Mesendoderm (in vitro differentiated cells): Measurements from ENCODE around the gene PIP5K1B.

Experiments
- DNase-seq: peaks from one replicate; pipeline ENCODE4 v3.0.0; 2013
- H2AK5ac ChIP-seq: 2 replicates; pipeline ENCODE4 v1.6.1; 2013; ENCODE audit warnings: low read length, inconsistent platforms
- H2BK120ac ChIP-seq: 2 replicates; pipeline ENCODE4 v1.6.1; 2013; ENCODE audit warnings: low read depth, mild to moderate bottlenecking, low read length, moderate library complexity, mixed read lengths
- H2BK15ac ChIP-seq: replicated peaks from 2 replicates; pipeline ENCODE4 v1.6.1; 2013; ENCODE audit warnings: low read depth, mild to moderate bottlenecking, moderate library complexity
- H2BK5ac ChIP-seq: 2 replicates; pipeline ENCODE4 v1.6.1; 2013; ENCODE audit warnings: low read length, inconsistent platforms
- H3K18ac ChIP-seq: 2 replicates; pipeline ENCODE4 v1.6.1; 2013; ENCODE audit warnings: mild to moderate bottlenecking, low read length, mixed read lengths
- H3K23ac ChIP-seq: one replicate; pipeline ENCODE4 v1.6.1; 2013; ENCODE audit warnings: low read length
- H3K27ac ChIP-seq: 2 replicates; pipeline ENCODE4 v1.5.1; 2013; ENCODE audit warnings: low read depth, mild to moderate bottlenecking, inconsistent platforms, low read length, moderate library complexity
- H3K27me3 ChIP-seq: 2 replicates; pipeline ENCODE4 v1.6.1; 2013; ENCODE audit warnings: low read length, control low read depth, mild to moderate bottlenecking, inconsistent platforms; ENCODE audit not compliant: insufficient read depth, poor library complexity
- H3K36me3 ChIP-seq: 2 replicates; pipeline ENCODE4 v1.6.1; 2013; ENCODE audit warnings: low read length, inconsistent platforms; ENCODE audit not compliant: control insufficient read depth, insufficient read depth
- H3K4ac ChIP-seq: one replicate; pipeline ENCODE4 v1.6.1; 2013; ENCODE audit warnings: low read depth, mild to moderate bottlenecking, low read length, moderate library complexity
- H3K4me1 ChIP-seq: 2 replicates; pipeline ENCODE4 v1.6.1; 2013; ENCODE audit warnings: low read depth, low read length, inconsistent platforms; ENCODE audit not compliant: control insufficient read depth
- H3K4me2 ChIP-seq: 2 replicates; pipeline ENCODE4 v1.6.1; 2013; ENCODE audit warnings: low read length
- H3K4me3 ChIP-seq: 2 replicates; pipeline ENCODE4 v1.5.1; 2013; ENCODE audit warnings: mild to moderate bottlenecking, low read length
- H3K56ac ChIP-seq: one replicate; pipeline ENCODE4 v1.6.1; 2013; ENCODE audit warnings: low read length
- H3K79me1 ChIP-seq: 2 replicates; pipeline ENCODE4 v1.6.1; 2013; ENCODE audit warnings: low read length, inconsistent platforms
- H3K79me2 ChIP-seq: 2 replicates; pipeline ENCODE4 v1.6.1; 2013; ENCODE audit warnings: mild to moderate bottlenecking, low read length; ENCODE audit not compliant: control insufficient read depth, insufficient read depth
- H3K9ac ChIP-seq: 2 replicates; pipeline ENCODE4 v1.6.1; 2013; ENCODE audit warnings: low read length, inconsistent platforms
- H4K5ac ChIP-seq: one replicate; pipeline ENCODE4 v1.6.1; 2013; ENCODE audit warnings: low read length
- H4K8ac ChIP-seq: one replicate; pipeline ENCODE4 v1.6.1; 2013; ENCODE audit warnings: low read depth, mild to moderate bottlenecking, control low read depth, low read length, moderate library complexity
- WGBS: extraction: QIAGEN DNeasy Blood & Tissue Kit; methylation state at CpG from one replicate; pipeline ENCODE4 v1.1.7; 2013; ENCODE audit warnings: low lambda C conversion rate, missing lambda C conversion rate; ENCODE audit not compliant: insufficient coverage; ENCODE audit errors: extremely low coverage; 5-methylcytosine and 5-hydroxymethylcytosine counted together

Gene PIP5K1B

GRCh38 chr9:68819065-68819464, 114.0 kb downstream of the PIP5K1B start:
- H2AK5ac ChIP-seq = no peak overlapping the region
- no peak overlapping the region for H3K4me2 ChIP-seq
- H3K79me1 ChIP-seq = no peaks in the 10 kb centered on the region

GRCh38 chr9:68821911-68822310, 116.9 kb downstream of the PIP5K1B start:
- Histone ChIP-seq H3K79me1 (no peaks in the 10 kb centered on the region), H2AK5ac (no peak overlapping the region), H3K4ac (no peak overlapping the region), H3K79me2 (no peaks in the 10 kb centered on the region), H3K4me3 (no peak overlapping the region), H2BK5ac (no peak overlapping the region), H3K36me3 (no peaks in the 10 kb centered on the region), H3K18ac (no peak overlapping the region), H4K5ac (no peak overlapping the region), H3K4me1 (no peaks in the 10 kb centered on the region), H3K23ac (no peak overlapping the region), H3K27me3 (no peaks in the 10 kb centered on the region), H2BK15ac (no peak overlapping the region), H3K56ac (no peak overlapping the region), H3K27ac (no peak overlapping the region), H3K9ac (no peak overlapping the region), H3K4me2 (no peak overlapping the region), H4K8ac (no peak overlapping the region), H2BK120ac (no peak overlapping the region)
- WGBS = no CpG with 5 or more reads among the region's 2 CpGs
- no peak for DNase-seq

More at GRCh38 chr9:68819065-68819464, 114.0 kb downstream of the PIP5K1B start:
- Histone ChIP-seq H3K36me3 (no peaks in the 10 kb centered on the region), H3K18ac (no peak overlapping the region), H3K56ac (no peak overlapping the region), H3K4me3 (no peak overlapping the region), H3K4me1 (no peaks in the 10 kb centered on the region), H3K27ac (no peak overlapping the region), H3K79me2 (no peaks in the 10 kb centered on the region), H2BK15ac (no peak overlapping the region), H4K5ac (no peak overlapping the region), H3K9ac (no peak overlapping the region), H3K4ac (no peak overlapping the region), H3K27me3 (no peaks in the 10 kb centered on the region), H3K23ac (no peak overlapping the region), H4K8ac (no peak overlapping the region), H2BK120ac (no peak overlapping the region), H2BK5ac (no peak overlapping the region)
- DNase-seq = no peak
- no CpG with 5 or more reads among the region's 2 CpGs for WGBS

GRCh38 chr9:68822596-68823165, 117.6 kb downstream of the PIP5K1B start:
- no peak for DNase-seq
- H2BK15ac ChIP-seq = no peak overlapping the region
- no peak overlapping the region for H2AK5ac ChIP-seq
- no peaks in the 10 kb centered on the region for H3K36me3 ChIP-seq
- no peaks in the 10 kb centered on the region for H3K27me3 ChIP-seq
- H3K4ac ChIP-seq = no peak overlapping the region
- H3K4me1 ChIP-seq = no peaks in the 10 kb centered on the region
- no peaks in the 10 kb centered on the region for H3K79me1 ChIP-seq
- H3K4me3 ChIP-seq = no peak overlapping the region
- no peak overlapping the region for H4K8ac ChIP-seq
- H3K18ac ChIP-seq = no peak overlapping the region
- WGBS = no CpG with 5 or more reads among the region's 6 CpGs
- no peaks in the 10 kb centered on the region for H3K79me2 ChIP-seq
- H2BK120ac ChIP-seq = no peak overlapping the region
- H2BK5ac ChIP-seq = no peak overlapping the region
- H3K4me2 ChIP-seq = no peak overlapping the region
- H3K56ac ChIP-seq = no peak overlapping the region
- no peak overlapping the region for H3K23ac ChIP-seq
- no peak overlapping the region for H3K27ac ChIP-seq
- H4K5ac ChIP-seq = no peak overlapping the region
- no peak overlapping the region for H3K9ac ChIP-seq

DNA sequence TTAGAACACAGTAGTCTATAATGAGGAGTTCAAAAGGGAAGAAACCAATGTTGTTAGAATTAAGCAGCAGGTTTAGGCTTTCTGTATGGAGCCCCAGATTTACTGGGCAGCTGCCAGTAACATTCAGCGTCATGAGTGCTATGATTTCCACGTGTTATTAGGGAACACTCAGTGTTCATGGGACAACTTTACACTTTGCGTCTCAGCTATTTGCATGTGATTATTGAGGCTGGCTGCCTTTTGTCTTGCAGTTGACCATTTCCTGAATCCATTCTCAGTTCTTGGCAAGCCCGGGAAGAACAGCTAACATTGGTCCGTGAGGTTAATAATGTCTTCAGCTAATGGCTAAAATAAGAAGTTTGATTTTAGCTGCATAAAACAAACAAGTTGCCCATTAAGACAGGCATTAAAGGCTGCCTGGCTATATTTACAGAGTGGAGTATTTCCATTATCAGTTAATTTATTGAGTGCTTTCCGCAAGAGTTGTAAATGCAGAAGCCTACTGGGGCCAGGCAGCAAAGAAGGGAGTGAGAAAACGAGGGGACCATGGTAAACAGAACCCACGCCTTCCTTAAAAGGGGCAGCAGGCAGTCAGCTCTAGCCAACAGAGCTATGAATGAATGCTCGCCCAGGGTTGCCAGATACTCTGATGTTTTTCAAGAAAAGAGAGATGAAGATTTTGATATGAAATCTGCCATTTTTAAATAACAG, 120.9 kb downstream of the PIP5K1B start:
- peak; percentile 6 for DNase-seq
- Histone ChIP-seq H3K4ac (no peak overlapping the region), H4K5ac (no peak overlapping the region), H2BK15ac (no peak overlapping the region), H3K4me1 (no peaks in the 10 kb centered on the region), H3K4me2 (no peak overlapping the region), H3K27me3 (no peaks in the 10 kb centered on the region), H3K56ac (no peak overlapping the region), H3K18ac (peak overlapping the region; percentile 64), H3K9ac (no peak overlapping the region), H2AK5ac (no peak overlapping the region), H3K27ac (no peak overlapping the region), H3K4me3 (no peak overlapping the region), H2BK120ac (no peak overlapping the region), H2BK5ac (no peak overlapping the region), H3K36me3 (no peaks in the 10 kb centered on the region), H3K79me2 (no peaks in the 10 kb centered on the region), H3K23ac (no peak overlapping the region), H3K79me1 (no peaks in the 10 kb centered on the region), H4K8ac (no peak overlapping the region)
- WGBS = no CpG with 5 or more reads among the region's 9 CpGs

GRCh38 chr9:68827837-68828744, 123.1 kb downstream of the PIP5K1B start:
- H3K27ac ChIP-seq = no peak overlapping the region
- no peaks in the 10 kb centered on the region for H3K79me1 ChIP-seq
- H3K4me2 ChIP-seq = no peak overlapping the region
- no peaks in the 10 kb centered on the region for H3K4me1 ChIP-seq
- WGBS = no CpG with 5 or more reads among the region's 14 CpGs
- H3K56ac ChIP-seq = no peak overlapping the region
- no peak for DNase-seq
- no peak overlapping the region for H3K18ac ChIP-seq
- no peak overlapping the region for H3K23ac ChIP-seq
- no peak overlapping the region for H2BK15ac ChIP-seq
- no peaks in the 10 kb centered on the region for H3K79me2 ChIP-seq
- no peak overlapping the region for H3K4ac ChIP-seq
- H3K36me3 ChIP-seq = no peaks in the 10 kb centered on the region
- H3K4me3 ChIP-seq = no peak overlapping the region
- H4K8ac ChIP-seq = no peak overlapping the region
- H3K9ac ChIP-seq = no peak overlapping the region
- no peak overlapping the region for H2AK5ac ChIP-seq
- no peak overlapping the region for H2BK5ac ChIP-seq
- no peak overlapping the region for H4K5ac ChIP-seq
- no peak overlapping the region for H2BK120ac ChIP-seq
- no peaks in the 10 kb centered on the region for H3K27me3 ChIP-seq
